ENCODE measurements around the gene RAPGEF6.
"Not testable (repeated sequence)": the region's sequence is repeated elsewhere in the genome, so short reads cannot be mapped to it uniquely, and the experiment has no call there.

Gene RAPGEF6

GRCh38 chr5:131605086-131605485 lies 29.9 kb downstream of the RAPGEF6 start:
- DNase-seq = no peak

- DNase-seq = peak; percentile 52
These were observed 39.7 kb downstream of the RAPGEF6 start for GRCh38 chr5:131595088-131596033.

GRCh38 chr5:131593921-131594320 lies 41.1 kb downstream of the RAPGEF6 start:
- no peak for DNase-seq

- not testable (repeated sequence) for DNase-seq
These were observed 41.6 kb downstream of the RAPGEF6 start for GRCh38 chr5:131593436-131593835.

- DNase-seq = peak; percentile 68
These were observed 45.3 kb downstream of the RAPGEF6 start for GRCh38 chr5:131589510-131590348.

GRCh38 chr5:131587541-131587940 lies 47.5 kb downstream of the RAPGEF6 start:
- DNase-seq = no peak

GRCh38 chr5:131581702-131582101 lies 53.3 kb downstream of the RAPGEF6 start:
- no peak for DNase-seq

GRCh38 chr5:131579917-131580671 lies 54.9 kb downstream of the RAPGEF6 start:
- DNase-seq = no peak

- no peak for DNase-seq
These were observed 59.3 kb downstream of the RAPGEF6 start for GRCh38 chr5:131575660-131576227.

GRCh38 chr5:131571669-131572168 lies 63.3 kb downstream of the RAPGEF6 start:
- no peak for DNase-seq

GRCh38 chr5:131570757-131571156 lies 64.3 kb downstream of the RAPGEF6 start:
- no peak for DNase-seq

GRCh38 chr5:131564229-131564652 lies 70.8 kb downstream of the RAPGEF6 start:
- no peak for DNase-seq

- DNase-seq = no peak
These were observed 71.4 kb downstream of the RAPGEF6 start for GRCh38 chr5:131563434-131564228.

- no peak for DNase-seq
These were observed 84.4 kb downstream of the RAPGEF6 start for GRCh38 chr5:131550606-131551005.

GRCh38 chr5:131548176-131548575 lies 86.9 kb downstream of the RAPGEF6 start:
- peak; percentile 78 for DNase-seq

- DNase-seq = no peak
These were observed 89.2 kb downstream of the RAPGEF6 start for GRCh38 chr5:131545845-131546244.

GRCh38 chr5:131542723-131543122 lies 92.3 kb downstream of the RAPGEF6 start:
- no peak for DNase-seq

GRCh38 chr5:131541762-131542161 lies 93.3 kb downstream of the RAPGEF6 start:
- DNase-seq = no peak

GRCh38 chr5:131541071-131541470 lies 94.0 kb downstream of the RAPGEF6 start:
- no peak for DNase-seq

- DNase-seq = no peak
These were observed 95.8 kb downstream of the RAPGEF6 start for GRCh38 chr5:131539251-131539650.

GRCh38 chr5:131538177-131538593 lies 96.8 kb downstream of the RAPGEF6 start:
- DNase-seq = no peak

Measured in CD4-positive, alpha-beta T cell treated with Interleukin-10 for 1 hour (primary cell).